ENCODE data around the gene CRADD.
"Not testable (repeated sequence)": the region's sequence is repeated elsewhere in the genome, so short reads cannot be mapped to it uniquely, and the experiment has no call there.

CRADD gene

GRCh38 chr12:93885973-93886532 is 208.9 kb downstream of the CRADD start:
- not testable (repeated sequence) for H3K36me3 ChIP-seq (ENCODE audit: control insufficient read depth in 5 of 5, insufficient read depth in 5 of 5, low read length in 5 of 5); H3K27me3 ChIP-seq (ENCODE audit: control insufficient read depth in 5 of 5, insufficient read depth in 4 of 5, low read length in 5 of 5); H3K27ac ChIP-seq (ENCODE audit: low read depth, low read length)

DNA sequence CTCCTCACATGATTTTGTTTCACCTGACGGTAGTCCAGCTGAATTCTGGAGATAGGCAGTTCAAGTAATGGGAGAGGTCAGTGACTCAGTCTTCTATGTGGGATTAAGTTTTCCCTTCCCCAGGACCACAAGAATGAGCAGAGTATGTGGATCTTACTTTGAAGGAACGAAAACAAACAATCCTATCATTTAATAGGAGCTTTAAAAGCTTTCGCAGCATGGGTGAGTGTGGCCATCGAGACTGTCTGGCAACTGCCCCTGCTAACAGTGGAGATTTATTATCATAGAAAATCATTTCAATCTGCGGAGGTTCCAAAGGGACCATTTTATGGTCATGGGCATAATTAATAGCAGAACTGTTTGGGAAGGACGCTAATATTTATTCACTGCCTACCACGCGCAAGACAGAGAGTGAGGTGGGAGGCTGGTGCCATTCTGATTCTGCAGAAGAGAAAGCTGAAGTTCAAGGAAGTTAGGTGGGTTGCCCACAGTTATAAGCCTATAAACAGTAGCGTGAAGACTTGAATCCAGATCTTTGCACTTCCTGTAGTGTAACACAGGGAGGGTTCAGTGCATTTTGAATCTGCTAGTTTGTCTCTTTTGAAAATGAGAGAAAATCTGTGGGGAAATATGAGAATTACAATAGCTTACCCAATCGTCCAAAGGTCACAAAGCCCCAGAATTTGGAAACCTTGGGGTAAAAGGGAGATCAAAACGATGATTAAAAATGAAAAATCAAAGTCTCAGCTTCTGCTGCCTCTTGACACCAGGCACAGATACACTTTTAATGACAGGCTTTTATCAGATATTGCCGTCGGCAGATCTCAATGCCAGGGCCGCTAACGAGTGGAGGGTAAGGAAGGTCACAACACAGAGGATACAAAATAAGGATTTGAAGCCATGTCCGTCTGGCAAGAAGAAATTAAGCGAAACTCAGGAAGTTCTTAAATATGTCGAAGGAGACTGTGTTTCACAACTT is 209.6 kb downstream of the CRADD start:
- H3K9ac ChIP-seq (ENCODE audit: low read length in 5 of 5) = peak overlapping the region in 2 of 5 donors; percentile 38 to 52
- peak overlapping the region in 4 of 5 donors; percentile 8 to 31 (median 10) for H3K4me3 ChIP-seq (ENCODE audit: low read depth in 1 of 5, low read length in 5 of 5)
- peaks cover 0 to 17% (median 11%) of the 10 kb centered on the region in 5 donors for H3K4me1 ChIP-seq (ENCODE audit: control insufficient read depth in 5 of 5, insufficient read depth in 5 of 5, low read length in 5 of 5)
- no peaks in the 10 kb centered on the region for H3K36me3 ChIP-seq (ENCODE audit: control insufficient read depth in 5 of 5, insufficient read depth in 5 of 5, low read length in 5 of 5)
- no peaks in the 10 kb centered on the region for H3K9me3 ChIP-seq (ENCODE audit: control insufficient read depth in 5 of 5, low read length in 5 of 5)
- no peak overlapping the region for H3K27ac ChIP-seq (ENCODE audit: low read depth, low read length)
- H3K27me3 ChIP-seq (ENCODE audit: control insufficient read depth in 5 of 5, insufficient read depth in 4 of 5, low read length in 5 of 5) = no peaks in the 10 kb centered on the region

More at GRCh38 chr12:93885973-93886532, 208.9 kb downstream of the CRADD start:
- not testable (repeated sequence) for H3K9me3 ChIP-seq (ENCODE audit: control insufficient read depth in 5 of 5, low read length in 5 of 5); H3K4me3 ChIP-seq (ENCODE audit: low read depth in 1 of 5, low read length in 5 of 5); H3K9ac ChIP-seq (ENCODE audit: low read length in 5 of 5)
- H3K4me1 ChIP-seq (ENCODE audit: control insufficient read depth in 5 of 5, insufficient read depth in 5 of 5, low read length in 5 of 5) = peaks cover 0 to 17% (median 11%) of the 10 kb centered on the region in 5 donors

- Histone ChIP-seq H3K4me1 (ENCODE audit: control insufficient read depth in 5 of 5, insufficient read depth in 5 of 5, low read length in 5 of 5) (peaks cover 3 to 31% (median 22%) of the 10 kb centered on the region in 5 donors), H3K9ac (ENCODE audit: low read length in 5 of 5) (no peak overlapping the region), H3K27me3 (ENCODE audit: control insufficient read depth in 5 of 5, insufficient read depth in 4 of 5, low read length in 5 of 5) (no peaks in the 10 kb centered on the region), H3K27ac (ENCODE audit: low read depth, low read length) (no peak overlapping the region), H3K9me3 (ENCODE audit: control insufficient read depth in 5 of 5, low read length in 5 of 5) (no peaks in the 10 kb centered on the region), H3K36me3 (ENCODE audit: control insufficient read depth in 5 of 5, insufficient read depth in 5 of 5, low read length in 5 of 5) (no peaks in the 10 kb centered on the region), H3K4me3 (ENCODE audit: low read depth in 1 of 5, low read length in 5 of 5) (no peak overlapping the region)
Measured at GRCh38 chr12:93888964-93889363, 211.8 kb downstream of the CRADD start.

DNA sequence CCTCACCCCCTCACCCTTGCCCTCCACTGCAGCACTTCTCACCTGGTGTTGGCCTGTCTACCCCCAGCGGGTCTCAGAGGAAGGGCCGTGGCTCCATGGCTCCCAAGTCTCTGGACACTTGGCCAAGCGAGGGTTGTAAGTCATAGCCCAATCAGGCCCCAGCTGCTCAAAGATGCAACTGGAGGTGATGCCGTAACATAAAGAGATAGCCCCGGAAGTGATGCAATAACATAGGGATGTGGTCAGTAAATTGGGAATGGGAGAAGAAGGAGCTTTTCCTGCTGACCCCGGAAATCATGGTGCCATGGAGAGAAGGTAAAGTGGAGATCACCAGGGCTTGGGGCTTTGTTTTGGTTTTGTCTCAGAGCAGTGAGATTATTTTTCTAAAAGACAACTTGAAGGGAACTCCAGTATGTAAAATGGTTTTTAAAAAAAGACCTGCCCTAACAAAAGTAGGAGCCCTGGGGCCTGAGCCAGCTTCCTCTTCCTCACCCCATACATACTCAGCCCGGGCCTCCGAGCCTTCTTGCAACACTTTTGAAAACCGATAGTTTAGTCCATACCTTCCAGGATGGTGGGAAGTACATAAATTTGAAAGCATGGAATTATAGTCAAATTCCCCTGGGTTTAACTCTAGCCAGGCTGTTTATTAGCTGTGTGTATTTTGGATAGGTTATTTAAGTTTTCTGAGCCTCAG is 212.5 kb downstream of the CRADD start:
- no peak overlapping the region for H3K9ac ChIP-seq (ENCODE audit: low read length in 5 of 5)
- H3K36me3 ChIP-seq (ENCODE audit: control insufficient read depth in 5 of 5, insufficient read depth in 5 of 5, low read length in 5 of 5) = no peaks in the 10 kb centered on the region
- H3K27ac ChIP-seq (ENCODE audit: low read depth, low read length) = no peak overlapping the region
- H3K9me3 ChIP-seq (ENCODE audit: control insufficient read depth in 5 of 5, low read length in 5 of 5) = no peaks in the 10 kb centered on the region
- H3K4me3 ChIP-seq (ENCODE audit: low read depth in 1 of 5, low read length in 5 of 5) = no peak overlapping the region
- H3K27me3 ChIP-seq (ENCODE audit: control insufficient read depth in 5 of 5, insufficient read depth in 4 of 5, low read length in 5 of 5) = no peaks in the 10 kb centered on the region
- peaks cover 6 to 36% (median 29%) of the 10 kb centered on the region in 5 donors for H3K4me1 ChIP-seq (ENCODE audit: control insufficient read depth in 5 of 5, insufficient read depth in 5 of 5, low read length in 5 of 5)

- no peak overlapping the region for H3K9ac ChIP-seq (ENCODE audit: low read length in 5 of 5)
- H3K4me3 ChIP-seq (ENCODE audit: low read depth in 1 of 5, low read length in 5 of 5) = no peak overlapping the region
- no peak overlapping the region for H3K27ac ChIP-seq (ENCODE audit: low read depth, low read length)
- H3K36me3 ChIP-seq (ENCODE audit: control insufficient read depth in 5 of 5, insufficient read depth in 5 of 5, low read length in 5 of 5) = no peaks in the 10 kb centered on the region
- no peaks in the 10 kb centered on the region for H3K27me3 ChIP-seq (ENCODE audit: control insufficient read depth in 5 of 5, insufficient read depth in 4 of 5, low read length in 5 of 5)
- H3K9me3 ChIP-seq (ENCODE audit: control insufficient read depth in 5 of 5, low read length in 5 of 5) = peaks cover 0 to 2% (median 0%) of the 10 kb centered on the region in 5 donors
- H3K4me1 ChIP-seq (ENCODE audit: control insufficient read depth in 5 of 5, insufficient read depth in 5 of 5, low read length in 5 of 5) = peaks cover 9 to 29% (median 26%) of the 10 kb centered on the region in 5 donors
Measured at GRCh38 chr12:93892423-93893268, 215.5 kb downstream of the CRADD start.

GRCh38 chr12:93894391-93895088 is 217.4 kb downstream of the CRADD start:
- Histone ChIP-seq H3K36me3 (ENCODE audit: control insufficient read depth in 5 of 5, insufficient read depth in 5 of 5, low read length in 5 of 5) (no peaks in the 10 kb centered on the region), H3K9ac (ENCODE audit: low read length in 5 of 5) (peak overlapping the region in 1 of 5 donors; percentile 39), H3K27me3 (ENCODE audit: control insufficient read depth in 5 of 5, insufficient read depth in 4 of 5, low read length in 5 of 5) (no peaks in the 10 kb centered on the region), H3K4me3 (ENCODE audit: low read depth in 1 of 5, low read length in 5 of 5) (peak overlapping the region in 2 of 5 donors; percentile 32 to 40), H3K9me3 (ENCODE audit: control insufficient read depth in 5 of 5, low read length in 5 of 5) (peaks cover 0 to 2% (median 0%) of the 10 kb centered on the region in 5 donors), H3K4me1 (ENCODE audit: control insufficient read depth in 5 of 5, insufficient read depth in 5 of 5, low read length in 5 of 5) (peaks cover 9 to 29% (median 28%) of the 10 kb centered on the region in 5 donors), H3K27ac (ENCODE audit: low read depth, low read length) (peak overlapping the region; percentile 8)

DNA sequence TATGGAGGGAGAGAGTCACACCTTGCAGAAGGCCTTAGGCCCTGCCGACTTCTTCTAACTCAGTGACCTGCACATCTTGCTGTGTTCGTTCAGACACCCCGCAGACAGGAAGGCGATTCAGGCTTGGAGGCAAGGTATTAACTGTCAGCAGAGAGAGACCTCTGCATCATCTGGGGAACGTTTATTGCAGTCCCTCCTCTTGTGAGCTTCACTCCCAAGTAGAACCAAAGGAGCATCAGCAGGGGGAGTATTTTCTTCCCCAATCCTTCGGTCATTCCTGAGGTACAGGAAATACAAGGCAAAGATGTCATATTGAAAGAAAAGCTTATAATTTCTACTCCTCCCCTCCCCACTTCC is 217.9 kb downstream of the CRADD start:
- H3K4me3 ChIP-seq (ENCODE audit: low read depth in 1 of 5, low read length in 5 of 5) = peak overlapping the region in 1 of 5 donors; percentile 32

GRCh38 chr12:93896427-93896826 is 219.3 kb downstream of the CRADD start:
- Histone ChIP-seq H3K9ac (ENCODE audit: low read length in 5 of 5) (no peak overlapping the region), H3K9me3 (ENCODE audit: control insufficient read depth in 5 of 5, low read length in 5 of 5) (peaks cover 0 to 2% (median 0%) of the 10 kb centered on the region in 5 donors), H3K36me3 (ENCODE audit: control insufficient read depth in 5 of 5, insufficient read depth in 5 of 5, low read length in 5 of 5) (no peaks in the 10 kb centered on the region), H3K27me3 (ENCODE audit: control insufficient read depth in 5 of 5, insufficient read depth in 4 of 5, low read length in 5 of 5) (no peaks in the 10 kb centered on the region), H3K4me1 (ENCODE audit: control insufficient read depth in 5 of 5, insufficient read depth in 5 of 5, low read length in 5 of 5) (peaks cover 9 to 29% (median 28%) of the 10 kb centered on the region in 5 donors), H3K4me3 (ENCODE audit: low read depth in 1 of 5, low read length in 5 of 5) (no peak overlapping the region), H3K27ac (ENCODE audit: low read depth, low read length) (no peak overlapping the region)

More for the DNA sequence above, 217.9 kb downstream of the CRADD start:
- Histone ChIP-seq H3K36me3 (ENCODE audit: control insufficient read depth in 5 of 5, insufficient read depth in 5 of 5, low read length in 5 of 5) (no peaks in the 10 kb centered on the region), H3K9ac (ENCODE audit: low read length in 5 of 5) (peak overlapping the region in 1 of 5 donors; percentile 39), H3K9me3 (ENCODE audit: control insufficient read depth in 5 of 5, low read length in 5 of 5) (peaks cover 0 to 2% (median 0%) of the 10 kb centered on the region in 5 donors), H3K27me3 (ENCODE audit: control insufficient read depth in 5 of 5, insufficient read depth in 4 of 5, low read length in 5 of 5) (no peaks in the 10 kb centered on the region), H3K4me1 (ENCODE audit: control insufficient read depth in 5 of 5, insufficient read depth in 5 of 5, low read length in 5 of 5) (peaks cover 9 to 29% (median 28%) of the 10 kb centered on the region in 5 donors), H3K27ac (ENCODE audit: low read depth, low read length) (peak overlapping the region; percentile 8)

DNA sequence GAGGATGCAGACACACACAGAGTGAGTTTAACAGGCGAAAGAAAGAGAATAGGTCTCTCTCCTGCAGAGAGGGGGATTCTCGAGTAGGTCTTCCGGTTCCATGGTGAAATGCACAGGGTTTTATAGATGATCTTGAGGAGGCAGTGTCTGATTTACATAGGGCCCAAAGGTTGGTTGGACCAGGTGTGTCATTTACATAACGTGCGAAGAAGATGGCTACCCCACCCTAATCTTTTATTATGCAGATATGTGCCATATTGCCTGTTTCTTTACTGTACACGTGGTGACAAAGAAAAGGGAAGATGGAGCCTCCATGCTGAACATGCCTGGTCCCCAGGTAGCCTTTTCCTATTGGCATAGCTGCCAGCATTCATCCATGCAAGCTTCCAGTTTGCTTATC is 219.8 kb downstream of the CRADD start:
- H3K36me3 ChIP-seq (ENCODE audit: control insufficient read depth in 5 of 5, insufficient read depth in 5 of 5, low read length in 5 of 5) = no peaks in the 10 kb centered on the region
- no peak overlapping the region for H3K4me3 ChIP-seq (ENCODE audit: low read depth in 1 of 5, low read length in 5 of 5)
- peaks cover 9 to 29% (median 28%) of the 10 kb centered on the region in 5 donors for H3K4me1 ChIP-seq (ENCODE audit: control insufficient read depth in 5 of 5, insufficient read depth in 5 of 5, low read length in 5 of 5)
- H3K27ac ChIP-seq (ENCODE audit: low read depth, low read length) = no peak overlapping the region
- H3K9ac ChIP-seq (ENCODE audit: low read length in 5 of 5) = no peak overlapping the region
- no peaks in the 10 kb centered on the region for H3K27me3 ChIP-seq (ENCODE audit: control insufficient read depth in 5 of 5, insufficient read depth in 4 of 5, low read length in 5 of 5)
- H3K9me3 ChIP-seq (ENCODE audit: control insufficient read depth in 5 of 5, low read length in 5 of 5) = peaks cover 0 to 2% (median 0%) of the 10 kb centered on the region in 5 donors
